Measurements from ENCODE around the gene PPM1D. TPM values are rescaled to one million over a fixed set of nuclear protein-coding genes. Genes with fewer than 3 reads are reported as not detected.
"Not testable (repeated sequence)": the region's sequence is repeated elsewhere in the genome, so short reads cannot be mapped to it uniquely, and the experiment has no call there.

Gene PPM1D
- total RNA-seq, 1 donor from 2014 or later = 17.9 TPM

DNA sequence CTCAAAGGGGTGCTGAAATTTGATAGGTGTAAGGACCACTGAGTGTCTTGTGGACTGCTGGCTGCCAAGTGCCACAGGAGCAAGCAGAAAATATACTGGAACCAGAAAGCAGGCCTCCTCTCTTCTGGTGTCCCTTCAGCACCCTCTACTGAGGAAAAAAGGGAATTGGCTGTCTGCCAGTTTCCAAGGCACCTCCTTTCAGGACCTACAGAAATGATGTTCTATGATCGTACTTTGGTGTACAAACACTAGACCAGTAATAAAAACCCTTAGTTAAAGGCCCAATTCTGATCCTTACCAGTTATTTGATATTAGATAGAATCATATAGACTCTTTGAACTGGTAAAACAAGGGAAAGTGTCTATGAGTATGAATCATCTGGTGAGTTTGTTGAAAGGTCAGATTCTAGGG is 41.8 kb downstream of the PPM1D start:
- Mint-ChIP-seq H3K36me3 (ENCODE audit: low read depth) (peaks cover 10% of the 10 kb centered on the region), H3K27ac (no peak overlapping the region), H3K4me3 (no peak overlapping the region), H3K9me3 (no peaks in the 10 kb centered on the region), H3K27me3 (no peaks in the 10 kb centered on the region), H3K4me1 (peaks cover 11% of the 10 kb centered on the region)
- intact Hi-C loops (cut with micrococcal nuclease) = loop anchor here (5.0 kb wide), 1 partner anchor 115 kb away; the partner anchor contains the start of gene APPBP2
- peak; percentile 87 for DNase-seq

DNA sequence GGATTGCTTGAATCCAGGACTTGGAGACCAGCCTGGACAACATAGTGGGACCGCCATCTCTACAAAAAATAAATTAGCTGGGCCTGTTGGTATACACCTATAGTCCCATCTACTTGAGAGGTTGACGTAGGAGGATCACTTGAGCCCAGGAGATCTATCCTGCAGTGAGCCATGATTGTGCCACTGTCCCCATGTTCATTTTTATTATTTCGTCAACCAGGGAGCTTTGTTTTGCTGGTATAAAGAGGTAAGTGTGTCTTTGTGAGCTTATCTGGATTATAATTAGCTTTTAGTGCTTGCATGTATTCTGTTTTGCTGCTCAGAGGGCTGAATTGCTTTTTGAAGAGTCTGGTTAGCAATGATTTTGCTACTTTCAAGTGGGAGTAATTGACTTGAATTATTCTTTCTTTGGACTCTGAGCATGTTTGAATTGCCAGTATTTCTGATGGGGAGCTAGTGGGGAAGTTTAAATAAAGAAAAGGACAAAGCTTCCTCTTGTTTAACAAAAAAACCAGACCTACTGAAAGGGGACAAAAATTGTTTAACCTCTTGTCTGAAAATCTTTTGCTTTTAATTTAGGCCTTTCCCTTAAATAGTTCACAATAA is 46.0 kb downstream of the PPM1D start:
- no peak overlapping the region for H3K27ac Mint-ChIP-seq
- no peak for DNase-seq
- no peaks in the 10 kb centered on the region for H3K27me3 Mint-ChIP-seq
- intact Hi-C loops (cut with micrococcal nuclease) = no loop called here
- no peaks in the 10 kb centered on the region for H3K9me3 Mint-ChIP-seq
- H3K36me3 Mint-ChIP-seq (ENCODE audit: low read depth) = peaks cover 24% of the 10 kb centered on the region
- H3K4me3 Mint-ChIP-seq = no peak overlapping the region
- peaks cover 12% of the 10 kb centered on the region for H3K4me1 Mint-ChIP-seq

DNA sequence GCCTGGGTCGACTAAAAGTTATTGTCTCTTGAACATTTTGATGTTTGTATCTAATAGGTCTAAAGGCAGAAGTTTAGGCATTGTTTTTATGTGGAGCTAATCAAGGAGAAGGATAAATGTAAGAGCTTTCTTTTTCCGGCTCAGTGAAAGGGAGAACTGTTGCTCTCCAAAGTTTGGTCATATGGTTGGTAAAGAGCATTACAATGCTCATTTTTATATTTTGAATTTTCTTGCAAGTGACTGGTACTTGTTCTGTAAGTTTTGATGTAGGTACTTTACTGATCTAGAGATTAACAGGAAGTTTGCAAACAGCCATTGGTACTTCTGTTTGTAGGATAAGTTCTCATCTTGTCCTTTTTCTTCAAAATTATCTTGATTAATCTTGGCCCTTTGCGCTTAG is 46.7 kb downstream of the PPM1D start:
- no peak for DNase-seq
- no peaks in the 10 kb centered on the region for H3K27me3 Mint-ChIP-seq
- peaks cover 9% of the 10 kb centered on the region for H3K4me1 Mint-ChIP-seq
- no peak overlapping the region for H3K4me3 Mint-ChIP-seq
- H3K36me3 Mint-ChIP-seq (ENCODE audit: low read depth) = peaks cover 27% of the 10 kb centered on the region
- intact Hi-C loops (cut with micrococcal nuclease) = no loop called here
- no peaks in the 10 kb centered on the region for H3K9me3 Mint-ChIP-seq
- H3K27ac Mint-ChIP-seq = no peak overlapping the region

DNA sequence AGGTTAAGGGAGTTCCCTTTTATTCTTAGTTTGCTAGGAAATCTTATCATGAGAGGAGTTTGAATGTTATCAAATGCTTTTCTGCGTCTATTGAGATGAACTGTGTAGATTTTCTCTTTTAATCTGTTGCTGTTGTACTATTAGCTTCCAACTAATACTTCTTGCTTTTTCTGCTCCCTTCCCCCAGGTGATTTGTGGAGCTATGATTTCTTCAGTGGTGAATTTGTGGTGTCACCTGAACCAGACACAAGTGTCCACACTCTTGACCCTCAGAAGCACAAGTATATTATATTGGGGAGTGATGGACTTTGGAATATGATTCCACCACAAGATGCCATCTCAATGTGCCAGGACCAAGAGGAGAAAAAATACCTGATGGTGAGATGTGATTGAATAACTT is 47.7 kb downstream of the PPM1D start:
- no peaks in the 10 kb centered on the region for H3K27me3 Mint-ChIP-seq
- no peak for DNase-seq
- H3K27ac Mint-ChIP-seq = no peak overlapping the region
- intact Hi-C loops (cut with micrococcal nuclease) = no loop called here
- peaks cover 11% of the 10 kb centered on the region for H3K4me1 Mint-ChIP-seq
- H3K4me3 Mint-ChIP-seq = no peak overlapping the region
- no peaks in the 10 kb centered on the region for H3K9me3 Mint-ChIP-seq
- peaks cover 32% of the 10 kb centered on the region for H3K36me3 Mint-ChIP-seq (ENCODE audit: low read depth)

DNA sequence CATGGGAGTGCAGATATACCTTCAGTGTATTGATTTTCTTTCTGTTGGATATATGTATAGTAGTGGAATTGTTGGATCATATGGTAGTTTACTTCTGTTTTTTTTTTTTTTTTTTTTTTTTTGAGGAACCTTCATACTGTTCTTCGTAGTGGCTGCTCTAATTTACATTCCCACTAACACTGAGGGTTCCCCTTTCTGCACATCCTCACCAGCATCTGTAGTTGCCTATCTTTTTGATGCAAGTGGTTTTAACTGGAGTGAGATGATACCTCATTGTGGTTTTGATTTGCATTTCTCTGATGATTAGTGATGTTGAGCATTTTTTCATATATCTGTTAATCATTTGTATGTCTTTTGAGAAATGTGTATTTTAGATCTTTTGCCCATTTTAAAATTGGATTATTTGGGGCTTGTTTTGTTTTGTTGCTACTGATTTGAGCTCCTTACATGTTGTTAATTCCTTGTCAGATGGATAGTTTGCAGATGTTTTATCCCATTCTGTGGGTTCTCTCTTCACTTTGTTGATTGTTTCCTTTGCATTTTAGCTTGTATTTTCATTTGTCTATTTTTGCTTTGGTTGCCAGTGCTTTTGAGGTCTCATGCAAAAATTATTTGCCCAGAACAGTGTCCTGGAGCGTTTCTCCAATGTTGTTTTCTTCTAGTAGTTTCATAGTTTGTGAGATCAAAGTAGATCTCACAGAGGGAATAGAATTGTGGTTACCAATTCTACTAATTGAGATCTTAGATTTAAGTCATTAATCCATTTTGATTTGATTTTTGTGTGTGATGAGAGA is 52.7 kb downstream of the PPM1D start:
- no peaks in the 10 kb centered on the region for H3K9me3 Mint-ChIP-seq
- DNase-seq = no peak
- H3K36me3 Mint-ChIP-seq (ENCODE audit: low read depth) = peaks cover 30% of the 10 kb centered on the region
- no peaks in the 10 kb centered on the region for H3K27me3 Mint-ChIP-seq
- H3K27ac Mint-ChIP-seq = no peak overlapping the region
- intact Hi-C loops (cut with micrococcal nuclease) = no loop called here
- H3K4me1 Mint-ChIP-seq = peaks cover 17% of the 10 kb centered on the region
- H3K4me3 Mint-ChIP-seq = no peak overlapping the region

DNA sequence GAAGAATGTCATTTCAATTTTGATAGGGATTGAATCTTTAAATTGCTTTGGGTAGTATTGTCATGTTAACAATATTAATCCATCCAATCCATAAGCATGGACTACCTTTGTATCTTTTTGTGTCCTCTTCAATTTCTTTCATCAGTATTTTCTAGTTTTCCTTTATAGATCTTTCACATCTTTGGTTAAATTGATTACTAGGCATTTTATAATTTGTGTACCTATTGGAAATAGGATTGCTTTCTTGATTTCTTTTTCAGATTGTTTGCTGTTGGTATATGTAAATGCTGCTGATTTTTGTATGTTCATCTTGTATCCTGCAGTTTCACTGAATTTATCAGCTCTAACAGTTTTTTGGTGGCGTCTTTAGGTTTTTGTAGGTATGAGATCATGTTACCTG is 53.6 kb downstream of the PPM1D start:
- H3K4me3 Mint-ChIP-seq = no peak overlapping the region
- H3K27ac Mint-ChIP-seq = no peak overlapping the region
- H3K27me3 Mint-ChIP-seq = no peaks in the 10 kb centered on the region
- DNase-seq = no peak
- intact Hi-C loops (cut with micrococcal nuclease) = no loop called here
- peaks cover 25% of the 10 kb centered on the region for H3K36me3 Mint-ChIP-seq (ENCODE audit: low read depth)
- no peaks in the 10 kb centered on the region for H3K9me3 Mint-ChIP-seq
- peaks cover 17% of the 10 kb centered on the region for H3K4me1 Mint-ChIP-seq

DNA sequence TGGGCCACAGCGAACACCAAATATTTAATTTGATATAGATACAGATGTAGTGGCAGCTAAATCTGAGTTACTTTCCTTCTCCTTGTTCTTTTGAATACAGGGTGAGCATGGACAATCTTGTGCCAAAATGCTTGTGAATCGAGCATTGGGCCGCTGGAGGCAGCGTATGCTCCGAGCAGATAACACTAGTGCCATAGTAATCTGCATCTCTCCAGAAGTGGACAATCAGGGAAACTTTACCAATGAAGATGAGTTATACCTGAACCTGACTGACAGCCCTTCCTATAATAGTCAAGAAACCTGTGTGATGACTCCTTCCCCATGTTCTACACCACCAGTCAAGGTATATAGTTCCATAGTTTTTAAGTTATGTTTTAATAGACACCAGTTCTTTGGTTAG is 56.5 kb downstream of the PPM1D start:
- Mint-ChIP-seq H3K9me3 (no peaks in the 10 kb centered on the region), H3K4me1 (peaks cover 18% of the 10 kb centered on the region), H3K36me3 (ENCODE audit: low read depth) (peaks cover 9% of the 10 kb centered on the region), H3K4me3 (no peak overlapping the region), H3K27me3 (no peaks in the 10 kb centered on the region), H3K27ac (no peak overlapping the region)
- intact Hi-C loops (cut with micrococcal nuclease) = no loop called here
- no peak for DNase-seq

DNA sequence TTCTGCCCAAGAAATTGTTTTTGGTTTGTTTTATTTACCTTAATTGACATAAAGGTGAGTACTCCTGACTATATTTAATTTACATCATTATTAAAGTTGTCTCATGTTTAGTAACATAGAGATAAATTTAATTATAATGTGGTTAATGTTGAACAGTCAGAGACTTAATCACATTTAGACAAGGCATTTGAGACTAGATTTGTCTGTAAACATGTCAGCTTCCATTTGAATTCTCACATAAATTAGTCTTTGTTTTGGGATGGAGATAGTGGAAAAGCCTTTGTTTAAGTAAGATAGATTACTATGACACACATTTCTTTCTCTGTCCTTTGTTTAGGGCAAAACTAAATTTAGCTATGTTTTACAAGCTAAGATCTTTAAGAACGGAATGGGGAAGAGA is 59.2 kb downstream of the PPM1D start:
- Mint-ChIP-seq H3K36me3 (ENCODE audit: low read depth) (peaks cover 6% of the 10 kb centered on the region), H3K9me3 (no peaks in the 10 kb centered on the region), H3K27me3 (no peaks in the 10 kb centered on the region), H3K4me1 (peaks cover 3% of the 10 kb centered on the region), H3K27ac (no peak overlapping the region), H3K4me3 (no peak overlapping the region)
- intact Hi-C loops (cut with micrococcal nuclease) = no loop called here
- no peak for DNase-seq

DNA sequence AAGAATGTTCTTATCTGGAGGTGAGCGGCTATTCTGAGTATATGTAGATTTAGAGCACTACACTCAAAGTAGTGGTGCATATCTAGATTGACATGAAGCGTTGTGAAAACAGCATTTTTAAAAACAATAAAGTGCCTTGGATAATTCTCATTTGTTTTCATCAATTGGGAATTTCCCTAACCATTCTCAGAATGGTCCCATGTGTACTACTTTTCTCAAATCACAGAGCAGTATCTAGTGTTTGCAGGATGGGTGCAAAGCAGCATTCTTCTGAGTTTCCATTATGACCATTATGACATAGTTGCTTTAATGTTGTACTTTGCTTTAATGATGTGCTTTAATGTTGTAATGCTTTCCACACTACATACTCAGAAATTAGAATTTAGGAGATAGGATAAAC is 61.5 kb downstream of the PPM1D start:
- H3K36me3 Mint-ChIP-seq (ENCODE audit: low read depth) = peaks cover 9% of the 10 kb centered on the region
- no peak overlapping the region for H3K27ac Mint-ChIP-seq

DNA sequence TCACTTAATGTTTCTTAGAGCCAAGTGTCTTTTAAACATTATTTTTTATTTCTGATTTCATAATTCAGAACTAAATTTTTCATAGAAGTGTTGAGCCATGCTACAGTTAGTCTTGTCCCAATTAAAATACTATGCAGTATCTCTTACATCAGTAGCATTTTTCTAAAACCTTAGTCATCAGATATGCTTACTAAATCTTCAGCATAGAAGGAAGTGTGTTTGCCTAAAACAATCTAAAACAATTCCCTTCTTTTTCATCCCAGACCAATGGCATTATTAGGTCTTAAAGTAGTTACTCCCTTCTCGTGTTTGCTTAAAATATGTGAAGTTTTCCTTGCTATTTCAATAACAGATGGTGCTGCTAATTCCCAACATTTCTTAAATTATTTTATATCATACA is 64.0 kb downstream of the PPM1D start:
- H3K36me3 Mint-ChIP-seq (ENCODE audit: low read depth) = peaks cover 9% of the 10 kb centered on the region
- no peaks in the 10 kb centered on the region for H3K27me3 Mint-ChIP-seq
- no peak overlapping the region for H3K4me3 Mint-ChIP-seq
- no peak for DNase-seq
- no peak overlapping the region for H3K27ac Mint-ChIP-seq
- H3K4me1 Mint-ChIP-seq = peaks cover 3% of the 10 kb centered on the region
- intact Hi-C loops (cut with micrococcal nuclease) = no loop called here
- H3K9me3 Mint-ChIP-seq = no peaks in the 10 kb centered on the region

More for the DNA sequence above, 61.5 kb downstream of the PPM1D start:
- intact Hi-C loops (cut with micrococcal nuclease) = no loop called here
- DNase-seq = no peak
- Mint-ChIP-seq H3K4me1 (peaks cover 3% of the 10 kb centered on the region), H3K27me3 (no peaks in the 10 kb centered on the region), H3K9me3 (no peaks in the 10 kb centered on the region), H3K4me3 (no peak overlapping the region)

DNA sequence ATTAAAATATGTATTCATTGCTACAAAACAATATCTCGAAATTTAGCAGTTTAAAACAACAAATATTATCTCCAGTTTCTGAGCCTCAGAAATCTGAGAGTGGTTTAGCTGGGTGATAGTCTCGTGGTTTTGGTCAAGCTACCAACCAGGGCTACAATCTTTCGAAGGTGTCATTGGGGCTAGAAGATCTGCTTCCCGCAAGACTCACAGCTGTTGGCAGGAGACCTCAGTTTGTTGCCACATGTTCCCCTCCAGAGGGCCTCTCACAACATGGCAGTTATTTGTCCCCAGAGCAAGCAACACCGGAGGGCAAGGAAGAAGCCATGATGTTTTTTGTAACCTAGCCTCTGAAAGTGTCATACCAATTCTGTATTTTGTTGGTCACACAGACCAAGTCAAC is 65.6 kb downstream of the PPM1D start:
- Mint-ChIP-seq H3K4me3 (no peak overlapping the region), H3K27me3 (no peaks in the 10 kb centered on the region)

DNA sequence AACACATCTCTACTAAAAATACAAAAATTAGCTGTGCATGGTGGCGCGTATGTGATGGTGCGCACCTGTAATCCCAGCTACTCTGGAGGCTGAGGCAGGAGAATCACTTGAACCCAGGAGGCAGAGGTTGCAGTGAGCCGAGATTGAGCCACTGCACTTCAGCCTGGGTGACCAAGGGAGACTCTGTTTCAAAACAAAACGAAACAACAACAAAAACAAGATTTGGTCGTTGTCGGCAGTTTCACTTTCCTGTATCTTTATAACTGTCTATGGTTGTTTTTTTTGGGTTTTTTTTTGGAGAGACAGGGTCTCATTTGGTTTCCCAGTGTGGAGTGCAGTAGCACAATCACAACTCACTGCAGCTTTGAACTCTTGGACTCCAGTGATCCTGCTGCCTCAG is 68.7 kb downstream of the PPM1D start:
- H3K36me3 Mint-ChIP-seq (ENCODE audit: low read depth); intact Hi-C loops (cut with micrococcal nuclease); H3K27ac Mint-ChIP-seq; DNase-seq; H3K27me3 Mint-ChIP-seq; H3K9me3 Mint-ChIP-seq; H3K4me3 Mint-ChIP-seq; H3K4me1 Mint-ChIP-seq: not testable (repeated sequence)

More for the DNA sequence above, 65.6 kb downstream of the PPM1D start:
- Mint-ChIP-seq H3K9me3 (no peaks in the 10 kb centered on the region), H3K4me1 (peaks cover 3% of the 10 kb centered on the region), H3K27ac (no peak overlapping the region), H3K36me3 (ENCODE audit: low read depth) (peaks cover 9% of the 10 kb centered on the region)
- no peak for DNase-seq
- intact Hi-C loops (cut with micrococcal nuclease) = no loop called here

DNA sequence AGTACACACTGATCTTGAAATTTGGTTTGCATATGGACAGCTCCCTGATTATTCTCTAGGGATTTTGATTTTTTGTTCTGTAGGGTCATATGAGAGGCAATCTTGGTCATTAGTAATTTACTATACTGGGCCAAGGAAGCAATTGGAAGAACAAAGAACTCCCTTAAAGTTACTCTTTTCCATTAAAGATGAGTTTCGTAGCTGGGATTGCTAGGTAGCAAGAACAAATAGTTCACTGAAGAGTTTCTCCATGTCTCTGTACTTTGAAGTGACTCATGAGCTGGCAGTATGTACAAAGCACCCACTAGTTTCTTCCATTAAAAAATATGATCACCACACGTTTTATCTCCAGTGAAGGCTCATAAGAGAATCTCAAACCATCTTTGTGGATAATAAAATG is 71.5 kb downstream of the PPM1D start:
- Mint-ChIP-seq H3K27me3 (no peaks in the 10 kb centered on the region), H3K4me3 (no peak overlapping the region), H3K36me3 (ENCODE audit: low read depth) (no peaks in the 10 kb centered on the region), H3K27ac (no peak overlapping the region), H3K4me1 (no peaks in the 10 kb centered on the region), H3K9me3 (no peaks in the 10 kb centered on the region)
- no peak for DNase-seq
- intact Hi-C loops (cut with micrococcal nuclease) = no loop called here

DNA sequence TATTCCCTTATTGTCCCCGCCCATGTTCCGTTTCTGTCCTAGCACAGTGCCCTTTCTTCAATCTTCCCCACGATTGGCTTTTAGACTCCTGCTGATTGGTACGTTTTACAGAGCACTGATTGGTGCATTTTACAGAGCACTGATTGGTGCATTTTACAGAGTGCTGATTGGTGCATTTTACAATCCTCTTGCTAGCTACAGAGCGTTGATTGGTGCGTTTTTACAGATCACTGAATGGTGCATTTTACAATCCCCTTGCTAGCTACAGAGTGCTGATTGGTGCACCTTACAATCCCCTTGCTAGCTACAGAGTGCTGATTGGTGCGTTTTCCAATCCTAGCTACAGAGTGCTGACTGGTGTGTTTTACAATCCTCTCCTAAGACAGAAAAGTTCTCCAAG is 74.6 kb downstream of the PPM1D start:
- H3K9me3 Mint-ChIP-seq; H3K36me3 Mint-ChIP-seq (ENCODE audit: low read depth); H3K4me3 Mint-ChIP-seq; DNase-seq; H3K27me3 Mint-ChIP-seq; intact Hi-C loops (cut with micrococcal nuclease); H3K27ac Mint-ChIP-seq: not testable (repeated sequence)
- peaks cover 19% of the 10 kb centered on the region for H3K4me1 Mint-ChIP-seq
